GM23338 (cell line): ENCODE data around the gene SRSF12. TPM values are rescaled to one million over a fixed set of nuclear protein-coding genes. Genes with fewer than 3 reads are reported as not detected.

Experiments used
- ATAC-seq: fragments of 200-7000 bp; cut with Tn5 transposase; 3 replicates; pipeline ENCODE4 v1.9.1; 2020
- DNase-seq: peaks from one replicate; pipeline ENCODE4 v3.0.0-alpha.2; 2015; ENCODE audit warnings: low spot score
- H2AFZ ChIP-seq: fragments of 200-600 bp; sonication (generic); 2 replicates; pipeline ENCODE4 v1.8.0; 2016; ENCODE audit warnings: antibody characterized with exemption, mild to moderate bottlenecking, moderate library complexity
- H3F3A ChIP-seq: fragments of 200-600 bp; sonication (generic); replicated peaks from 2 replicates; pipeline ENCODE4 v1.8.0; 2017; ENCODE audit warnings: antibody characterized with exemption, mixed run types, low read depth
- H3K27ac ChIP-seq: fragments of 200-600 bp; sonication (generic); 2 replicates; pipeline ENCODE4 v1.6.1; 2016; ENCODE audit warnings: low read depth
- H3K27me3 ChIP-seq: fragments of 200-600 bp; sonication (generic); 2 replicates; pipeline ENCODE4 v1.8.0; 2016; ENCODE audit warnings: mild to moderate bottlenecking, mixed run types, moderate library complexity; ENCODE audit not compliant: insufficient read depth
- H3K36me3 ChIP-seq: fragments of 200-600 bp; sonication (generic); 2 replicates; pipeline ENCODE4 v1.8.0; 2016; ENCODE audit warnings: mild to moderate bottlenecking; ENCODE audit not compliant: insufficient read depth
- H3K4me1 ChIP-seq: fragments of 200-600 bp; sonication (generic); 2 replicates; pipeline ENCODE4 v1.8.0; 2016; ENCODE audit warnings: mild to moderate bottlenecking, moderate library complexity; ENCODE audit not compliant: insufficient read depth
- H3K4me2 ChIP-seq: fragments of 200-600 bp; sonication (generic); 2 replicates; pipeline ENCODE4 v1.7.1; 2017; ENCODE audit warnings: mixed run types
- H3K4me3 ChIP-seq: fragments of 200-600 bp; sonication (generic); 2 replicates; pipeline ENCODE4 v1.6.1; 2016; ENCODE audit warnings: mixed run types
- H3K79me2 ChIP-seq: fragments of 200-600 bp; sonication (generic); replicated peaks from 2 replicates; pipeline ENCODE4 v1.8.0; 2017; ENCODE audit warnings: mild to moderate bottlenecking; ENCODE audit not compliant: insufficient read depth
- H3K9me2 ChIP-seq: fragments of 200-600 bp; sonication (generic); 2 replicates; pipeline ENCODE4 v1.8.0; 2017; ENCODE audit not compliant: insufficient read depth
- H4K20me1 ChIP-seq: fragments of 200-600 bp; sonication (generic); replicated peaks from 2 replicates; pipeline ENCODE4 v1.8.0; 2017; ENCODE audit warnings: mild to moderate bottlenecking; ENCODE audit not compliant: insufficient read depth
- H3K27ac Mint-ChIP-seq: 2 replicates; pipeline ENCODE4 v1.8.0; 2020; ENCODE audit warnings: inconsistent platforms, mild to moderate bottlenecking, moderate library complexity, mixed read lengths
- H3K27me3 Mint-ChIP-seq: 3 replicates; pipeline ENCODE4 v1.8.0; 2022; ENCODE audit warnings: low read depth, mild to moderate bottlenecking, moderate library complexity, mixed read lengths, inconsistent platforms; ENCODE audit not compliant: insufficient read depth, poor library complexity
- H3K36me3 Mint-ChIP-seq: 3 replicates; pipeline ENCODE4 v1.8.0; 2021; ENCODE audit warnings: low read depth, mild to moderate bottlenecking, inconsistent platforms, moderate library complexity, mixed read lengths
- H3K4me1 Mint-ChIP-seq: 3 replicates; pipeline ENCODE4 v1.8.0; 2020; ENCODE audit warnings: mild to moderate bottlenecking, inconsistent platforms, mixed read lengths
- H3K4me3 Mint-ChIP-seq: 3 replicates; pipeline ENCODE4 v1.8.0; 2021; ENCODE audit warnings: moderate library complexity, mild to moderate bottlenecking, inconsistent platforms, mixed read lengths
- H3K9me3 Mint-ChIP-seq: 3 replicates; pipeline ENCODE4 v1.8.0; 2020; ENCODE audit warnings: moderate library complexity, mild to moderate bottlenecking, inconsistent platforms, mixed read lengths
- CREB1 ChIP-seq: fragments of 250-450 bp; sonication (Bioruptor Pico); IDR thresholded peaks from 2 replicates; pipeline ENCODE4 v1.5.0; 2020; ENCODE audit warnings: low read depth, mild to moderate bottlenecking, moderate library complexity
- CTCF ChIP-seq, 2 experiments: fragments of 200-600 bp in 1 of 2; sonication (generic) in 1 of 2; conservative IDR thresholded peaks; 2 replicates each; pipeline versions ENCODE4 v1.5.1 to v1.6.1; 2016 to 2017; ENCODE audit warnings: antibody characterized with exemption in 2 of 2, low read depth in 2 of 2, mild to moderate bottlenecking in 2 of 2, moderate library complexity in 1 of 2
- ETS1 ChIP-seq: IDR thresholded peaks from 2 replicates; pipeline ENCODE4 v1.6.1; 2016; ENCODE audit warnings: antibody characterized with exemption
- EZH2 ChIP-seq: fragments of 200-600 bp; sonication (generic); IDR thresholded peaks from one replicate; pipeline ENCODE4 v1.8.0; 2017; ENCODE audit warnings: antibody characterized with exemption, mild to moderate bottlenecking, low read depth; ENCODE audit not compliant: unreplicated experiment
- EZH2phosphoT487 ChIP-seq: fragments of 200-600 bp; sonication (generic); IDR thresholded peaks from one replicate; pipeline ENCODE4 v1.8.1; 2018; ENCODE audit warnings: antibody characterized with exemption; ENCODE audit not compliant: unreplicated experiment
- JUNB ChIP-seq: IDR thresholded peaks from one replicate; pipeline ENCODE4 v1.6.1; 2016; ENCODE audit warnings: antibody characterized with exemption; ENCODE audit not compliant: unreplicated experiment
- NANOG ChIP-seq: IDR thresholded peaks from 2 replicates; pipeline ENCODE4 v1.6.1; 2016; ENCODE audit warnings: antibody characterized with exemption, borderline replicate concordance
- POLR2AphosphoS5 ChIP-seq: IDR thresholded peaks from 2 replicates; pipeline ENCODE4 v1.6.1; 2016; ENCODE audit warnings: antibody characterized with exemption, low read depth
- REST ChIP-seq: IDR thresholded peaks from one replicate; pipeline ENCODE4 v1.6.1; 2018; ENCODE audit warnings: antibody characterized with exemption; ENCODE audit not compliant: unreplicated experiment
- STAT1 ChIP-seq: IDR thresholded peaks from one replicate; pipeline ENCODE4 v1.6.1; 2016; ENCODE audit warnings: antibody characterized with exemption; ENCODE audit not compliant: unreplicated experiment
- ZNF114 ChIP-seq: fragments of 250-450 bp; sonication (Bioruptor Pico); IDR thresholded peaks from 2 replicates; pipeline ENCODE4 v1.5.0; 2020; ENCODE audit warnings: mild to moderate bottlenecking, moderate library complexity
- ZNF331 ChIP-seq: fragments of 250-450 bp; sonication (Bioruptor Pico); IDR thresholded peaks from 2 replicates; pipeline ENCODE4 v1.5.0; 2020; ENCODE audit warnings: low read depth, mild to moderate bottlenecking, moderate library complexity
- ZNF462 ChIP-seq: fragments of 250-450 bp; sonication (Bioruptor Pico); IDR thresholded peaks from 2 replicates; pipeline ENCODE4 v1.5.0; 2020; ENCODE audit warnings: mild to moderate bottlenecking, moderate library complexity
- polyA plus RNA-seq: library from polyadenylated mRNA; unstranded; fragments of >200 nt; fragmentation: Nextera tagmentation; extraction: Ambion mirVana; gene quantifications from 2 replicates; pipeline ENCODE4 v1.2.1, GENCODE V29; 2016
- total RNA-seq: library from RNA; depleted of rRNA; stranded (reverse); fragments of >200 nt; shearing (Covaris generic); gene quantifications from 2 replicates; pipeline ENCODE4 v1.2.3, GENCODE V29; 2014

SRSF12 gene
- total and polyA plus RNA-seq, 2 experiments from 2014 or later = 3.6 TPM

- H3K4me3 Mint-ChIP-seq = no peak overlapping the region
- Histone ChIP-seq H3K4me1 (no peaks in the 10 kb centered on the region), H3F3A (no peaks in the 10 kb centered on the region), H3K4me3 (no peak overlapping the region), H3K27ac (no peak overlapping the region), H3K36me3 (no peaks in the 10 kb centered on the region; the same call in 1 of the 2 replicates), H3K9me2 (no peaks in the 10 kb centered on the region), H3K79me2 (no peaks in the 10 kb centered on the region), H3K27me3 (no peaks in the 10 kb centered on the region), H3K4me2 (no peak overlapping the region), H2AFZ (no peak overlapping the region), H4K20me1 (no peaks in the 10 kb centered on the region; the same call in 1 of the 2 replicates)
- H3K9me3 Mint-ChIP-seq = no peaks in the 10 kb centered on the region
- no peaks in the 10 kb centered on the region for H3K4me1 Mint-ChIP-seq
- H3K36me3 Mint-ChIP-seq = no peaks in the 10 kb centered on the region
- H3K27ac Mint-ChIP-seq = no peak overlapping the region
- ATAC-seq (no peak), DNase-seq (no peak)
- no peaks in the 10 kb centered on the region for H3K27me3 Mint-ChIP-seq
- TF ChIP-seq ZNF331 (CRISPR knock-in tag) = no peak
- no peak for TF ChIP-seq POLR2AphosphoS5
- TF ChIP-seq EZH2 = no peak
- no peak for TF ChIP-seq ETS1
- TF ChIP-seq NANOG = no peak
- no peak for TF ChIP-seq ZNF462
- TF ChIP-seq CREB1 = no peak
- TF ChIP-seq CTCF (conservative IDR thresholded peaks at IDR 0.05; ENCODE audit: low read depth in 2 of 2) = no peak
- no peak for TF ChIP-seq JUNB
- no peak for TF ChIP-seq STAT1
- no peak for TF ChIP-seq ZNF114 (CRISPR knock-in tag)
- TF ChIP-seq EZH2phosphoT487 = no peak
- no peak for TF ChIP-seq REST
These were observed 36.3 kb upstream of the SRSF12 start for GRCh38 chr6:89154131-89154530.
